Activated T-cell treated with anti-CD3 and anti-CD28 coated beads, Interleukin-2, amount 50 U/mL, for 1 hour (primary cell): Measurements from ENCODE around the gene MRPL27.
A peak's percentile ranks its signal among the peaks of the same experiment; 100 is the strongest.
"Not testable (repeated sequence)": the region's sequence is repeated elsewhere in the genome, so short reads cannot be mapped to it uniquely, and the experiment has no call there.

Experiments
- DNase-seq: peaks from one replicate; pipeline ENCODE4 v3.0.0-alpha.2; 2020

MRPL27 gene

DNA sequence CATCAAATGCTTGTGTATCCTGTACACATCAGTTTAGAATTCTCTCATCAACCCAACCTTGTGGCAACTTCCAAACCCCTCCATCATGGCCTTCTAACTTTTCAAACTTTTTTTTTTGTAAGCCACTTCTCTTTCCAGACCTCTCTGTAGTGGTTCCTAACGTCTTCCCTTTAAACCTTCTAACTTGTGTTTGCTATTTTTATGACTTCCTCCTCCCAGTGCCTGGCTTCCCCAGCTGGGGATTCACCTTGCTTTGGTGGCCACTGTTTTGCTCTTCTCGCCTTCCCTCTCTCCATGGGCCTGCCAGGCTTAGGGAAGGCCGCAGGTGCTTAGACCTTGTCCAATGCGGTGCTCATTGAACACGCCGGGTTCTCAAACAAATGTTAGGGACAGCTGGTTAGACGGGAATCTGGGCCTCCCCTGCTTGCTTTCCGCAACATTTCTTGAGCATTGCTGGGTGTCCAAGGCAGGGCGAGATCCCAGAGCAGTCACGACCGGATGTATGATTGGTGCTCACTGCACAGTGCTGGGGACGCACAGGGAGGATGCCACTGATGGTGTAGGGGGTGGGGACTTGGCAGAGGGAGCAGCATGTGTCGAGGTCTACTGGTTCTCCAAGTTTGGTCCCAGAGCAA is 28.1 kb downstream of the MRPL27 start:
- peak; percentile 19 for DNase-seq

DNA sequence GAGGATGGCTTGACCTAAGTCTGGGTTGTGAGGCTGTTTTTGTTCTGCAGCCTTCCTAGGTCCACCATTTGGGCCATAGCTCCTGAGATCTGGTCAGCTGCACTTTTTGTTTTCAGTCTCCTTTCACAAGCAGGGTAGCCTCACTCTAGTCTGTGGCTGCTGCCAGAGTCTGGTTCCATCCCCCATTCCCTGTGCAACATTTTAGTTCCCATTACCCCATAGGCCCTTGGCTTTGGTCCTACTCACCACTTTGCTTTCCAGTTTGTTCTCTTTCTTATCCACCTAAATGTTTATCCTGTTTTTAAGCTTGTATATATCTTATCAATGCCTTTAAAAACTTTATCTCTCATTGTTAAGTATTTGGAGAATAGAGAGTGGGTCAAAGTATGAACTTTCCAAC is 33.6 kb downstream of the MRPL27 start:
- DNase-seq = no peak

DNA sequence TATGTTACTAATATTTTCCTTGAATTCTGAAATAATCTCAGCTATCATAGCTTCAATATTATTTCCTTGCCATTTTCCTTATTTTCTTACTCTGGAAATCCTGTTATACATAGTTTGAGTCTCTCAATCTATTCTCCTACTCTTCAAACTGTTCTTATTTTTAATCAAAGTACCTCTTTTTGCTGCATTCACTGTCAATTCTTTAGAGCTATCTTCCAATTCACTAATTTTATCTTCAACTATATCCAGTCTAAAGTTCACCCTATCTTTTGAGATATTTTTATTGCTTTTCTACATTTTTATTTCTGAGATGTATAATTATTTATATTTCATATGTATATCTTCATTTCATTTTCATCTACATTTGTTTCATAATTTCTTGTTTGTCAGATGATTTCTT is 34.3 kb downstream of the MRPL27 start:
- no peak for DNase-seq

GRCh38 chr17:50337956-50338355 is 35.0 kb downstream of the MRPL27 start:
- no peak for DNase-seq

GRCh38 chr17:50333291-50334057 is 39.5 kb downstream of the MRPL27 start:
- DNase-seq = not testable (repeated sequence)

- no peak for DNase-seq
Measured at GRCh38 chr17:50332196-50332595, 40.8 kb downstream of the MRPL27 start.

DNA sequence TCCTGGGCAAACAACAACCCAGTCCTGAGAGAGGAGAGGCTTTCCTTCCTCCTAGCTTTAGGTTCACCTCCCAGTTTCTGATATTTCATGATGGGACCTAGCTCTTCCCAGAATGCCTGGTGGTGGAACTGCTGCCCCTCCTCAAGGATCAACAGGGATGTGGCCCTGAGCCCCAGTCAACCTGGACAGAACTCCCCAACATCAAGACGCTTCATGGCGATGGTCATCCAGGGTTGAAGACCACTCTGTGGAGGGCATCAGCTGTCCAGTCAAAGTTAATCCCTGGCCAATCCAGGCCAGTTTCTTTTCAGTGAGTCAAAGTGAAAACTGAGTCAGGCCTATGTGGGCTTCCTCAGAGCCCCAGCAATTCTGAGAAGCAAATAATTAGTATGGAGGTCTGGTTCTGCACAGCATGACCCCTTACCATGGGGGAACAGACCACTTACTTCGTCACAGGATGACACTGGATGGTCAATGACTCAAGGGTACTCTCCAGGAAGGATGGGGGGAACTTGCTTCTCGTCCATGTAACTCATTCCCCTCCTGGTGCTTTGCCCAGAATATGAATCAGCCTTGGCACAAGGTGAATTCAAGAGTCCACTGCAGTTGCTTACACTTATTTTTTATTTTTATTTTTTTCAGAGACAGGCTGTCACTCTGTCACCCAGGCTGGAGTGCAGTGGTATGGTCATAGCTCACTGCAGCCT is 41.7 kb downstream of the MRPL27 start:
- no peak for DNase-seq

- no peak for DNase-seq
Measured at GRCh38 chr17:50330151-50330775, 42.7 kb downstream of the MRPL27 start.

DNA sequence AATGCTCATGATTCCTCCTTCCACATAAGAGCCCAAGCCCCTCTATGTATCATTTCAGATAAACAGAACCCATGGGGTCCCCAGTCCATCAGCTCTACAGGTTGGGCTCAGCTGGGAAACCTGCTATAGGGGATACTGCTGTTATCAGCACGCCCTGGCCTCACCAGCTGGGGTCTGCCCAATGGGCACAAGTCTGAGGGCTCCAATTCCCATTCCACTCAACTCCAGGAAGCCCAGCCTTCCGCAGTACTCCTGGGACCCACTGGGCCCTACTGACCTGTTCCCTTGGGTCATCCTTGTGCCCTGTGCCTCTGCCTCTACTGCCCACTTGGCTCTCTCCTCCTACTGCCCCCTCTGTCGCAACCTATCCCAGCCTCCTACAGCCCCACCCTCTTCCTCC is 43.3 kb downstream of the MRPL27 start:
- DNase-seq = no peak

DNA sequence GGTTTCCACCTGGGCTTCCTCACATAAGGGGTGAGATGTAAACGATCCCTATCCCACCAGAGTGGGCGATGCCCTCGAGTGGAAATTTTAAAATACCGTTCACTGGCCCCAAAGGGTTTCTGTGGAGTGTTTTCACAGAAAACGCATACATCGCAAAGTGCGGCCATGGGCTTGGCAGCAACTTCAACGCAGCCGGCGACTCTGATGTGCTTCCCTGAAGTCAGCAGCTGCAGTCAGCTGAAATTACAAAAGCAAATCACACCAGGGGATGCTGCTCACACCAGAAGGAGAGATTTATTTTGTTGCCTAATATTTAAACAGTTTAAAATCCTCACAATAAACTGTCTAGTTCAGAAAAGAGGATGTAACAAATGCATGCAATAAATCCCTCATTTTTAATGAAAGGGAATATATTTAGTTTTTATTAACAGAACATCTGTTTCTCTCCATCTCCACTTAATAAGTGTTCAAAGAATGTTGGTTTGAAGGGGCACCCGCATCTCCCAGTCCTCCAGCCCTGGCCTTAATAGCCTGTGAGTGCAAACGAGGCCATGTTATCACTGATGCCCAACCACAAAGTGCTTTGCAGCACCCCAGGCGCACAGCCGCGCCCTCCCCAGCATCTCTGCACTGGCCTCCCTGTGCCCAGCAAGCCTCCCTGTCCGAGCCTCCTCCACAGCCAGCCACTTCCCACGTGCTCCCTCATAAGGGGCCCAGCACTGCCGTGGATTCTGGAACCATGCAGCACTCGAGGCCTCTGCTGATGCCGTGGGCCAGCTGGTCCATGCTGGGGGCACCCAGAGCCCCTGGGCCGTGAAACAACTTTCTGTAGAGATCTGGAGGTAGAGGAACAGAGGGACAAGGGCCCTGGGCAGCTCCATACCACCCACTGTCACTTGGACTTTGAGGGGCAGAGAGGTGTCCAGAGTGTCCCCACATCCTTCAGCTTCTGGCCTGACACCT is 44.3 kb downstream of the MRPL27 start:
- no peak for DNase-seq

DNA sequence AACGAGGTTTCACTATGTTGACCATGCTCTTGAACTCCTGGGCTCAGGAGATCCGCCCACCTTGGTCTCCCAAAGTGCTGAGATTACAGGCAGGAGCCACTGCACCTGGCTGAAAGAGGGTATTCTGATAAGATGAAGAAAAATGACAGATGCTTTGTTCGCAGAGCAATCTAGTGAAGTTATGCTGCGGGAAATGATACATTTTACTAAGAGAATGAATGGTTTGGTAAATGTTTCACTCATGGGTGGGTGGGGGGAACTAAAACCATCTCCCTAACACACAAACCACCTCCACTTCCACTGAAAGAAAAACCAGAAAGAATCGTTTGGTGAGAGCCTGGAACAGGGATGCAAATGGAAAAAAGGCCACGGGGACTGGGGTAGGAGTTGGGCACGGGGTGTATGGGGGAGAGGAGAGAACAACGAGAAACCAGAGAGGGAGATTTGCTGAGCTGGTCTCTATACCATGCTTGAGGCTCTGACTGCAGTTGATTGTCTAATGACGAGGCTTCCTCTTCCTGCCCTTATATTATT is 46.1 kb downstream of the MRPL27 start:
- DNase-seq = no peak

- no peak for DNase-seq
Measured at GRCh38 chr17:50325906-50326305, 47.1 kb downstream of the MRPL27 start.

DNA sequence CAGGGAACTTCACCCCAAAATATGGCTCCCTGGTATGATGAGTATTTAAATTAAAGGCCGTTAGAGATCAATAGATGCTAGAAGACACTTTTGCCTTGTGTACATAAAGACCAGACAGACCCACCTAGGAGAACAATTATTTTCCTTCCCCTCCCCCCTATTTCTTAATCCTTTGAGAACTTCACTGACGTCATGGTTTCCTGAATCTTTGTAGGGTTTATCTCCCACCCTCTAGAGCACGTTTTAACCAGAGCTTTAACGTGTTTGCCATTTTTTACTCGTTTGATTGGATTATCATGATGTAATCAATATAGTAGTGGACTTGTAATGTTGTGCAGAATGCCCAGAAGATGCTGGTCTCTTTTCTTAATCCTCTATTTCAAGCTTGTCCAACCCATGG is 49.9 kb downstream of the MRPL27 start:
- DNase-seq = no peak

- DNase-seq = no peak
Measured at GRCh38 chr17:50322271-50322670, 50.7 kb downstream of the MRPL27 start.

DNA sequence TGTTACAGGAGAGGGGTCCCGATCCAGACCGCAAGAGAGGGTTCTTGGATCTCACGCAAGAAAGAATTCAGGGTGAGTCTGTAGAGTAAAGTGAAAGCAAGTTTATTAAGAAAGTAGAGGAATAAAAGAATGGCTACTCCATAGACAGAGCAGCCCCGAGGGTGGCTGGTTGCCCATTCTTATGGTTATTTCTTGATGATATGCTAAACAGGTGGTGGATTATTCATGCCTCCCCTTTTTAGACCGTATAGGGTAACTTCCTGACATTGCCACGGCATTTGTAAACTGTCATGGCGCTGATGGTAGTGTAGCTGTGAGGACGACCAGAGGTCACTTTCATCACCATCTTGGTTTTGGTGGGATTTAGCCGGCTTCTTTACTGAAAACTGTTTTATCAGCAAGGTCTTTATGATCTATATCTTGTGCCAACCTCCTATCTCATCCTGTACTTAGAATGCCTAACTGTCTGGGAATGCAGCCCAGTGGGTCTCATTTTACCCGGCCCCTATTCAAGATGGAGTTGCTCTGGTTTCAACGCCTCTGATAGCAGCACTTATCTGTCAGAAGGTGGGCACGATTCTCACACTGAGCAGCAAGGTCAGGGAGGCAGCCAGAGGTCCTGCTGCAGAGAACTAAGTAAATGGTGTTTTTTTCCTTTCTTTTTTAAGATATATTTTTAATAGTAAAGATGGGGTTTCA is 53.5 kb downstream of the MRPL27 start:
- no peak for DNase-seq

- DNase-seq = no peak
Measured at GRCh38 chr17:50318501-50319285, 54.3 kb downstream of the MRPL27 start.
